Fibroblast of skin of left quadriceps (primary cell): ENCODE measurements around the gene IQGAP3.

Experiments used
- DNase-seq, 2 experiments: peaks; one replicate each; pipeline ENCODE4 v3.0.0-alpha.2; 2013; ENCODE audit warnings: low read depth in 2 of 2

Gene IQGAP3

GRCh38 chr1:156480411-156481192 is 91.8 kb downstream of the IQGAP3 start:
- no peak for DNase-seq

- no peak for DNase-seq
Measured at GRCh38 chr1:156480016-156480370, 92.4 kb downstream of the IQGAP3 start.

GRCh38 chr1:156479093-156480015 is 93.0 kb downstream of the IQGAP3 start:
- DNase-seq, result no peak

GRCh38 chr1:156478250-156478627 is 94.1 kb downstream of the IQGAP3 start:
- DNase-seq, result no peak

- DNase-seq, result no peak
Measured at GRCh38 chr1:156477526-156478249, 94.7 kb downstream of the IQGAP3 start.

GRCh38 chr1:156476501-156477298 is 95.7 kb downstream of the IQGAP3 start:
- DNase-seq, result peak; percentile 47 to 55

GRCh38 chr1:156475568-156476500 is 96.5 kb downstream of the IQGAP3 start:
- DNase-seq, result no peak
